Measurements from ENCODE around the gene FOXN3. TPM values are rescaled to one million over a fixed set of nuclear protein-coding genes. Genes with fewer than 3 reads are reported as not detected.

Gene FOXN3
- total RNA-seq, 1 experiment from 2014 or later, result 125 TPM

DNA sequence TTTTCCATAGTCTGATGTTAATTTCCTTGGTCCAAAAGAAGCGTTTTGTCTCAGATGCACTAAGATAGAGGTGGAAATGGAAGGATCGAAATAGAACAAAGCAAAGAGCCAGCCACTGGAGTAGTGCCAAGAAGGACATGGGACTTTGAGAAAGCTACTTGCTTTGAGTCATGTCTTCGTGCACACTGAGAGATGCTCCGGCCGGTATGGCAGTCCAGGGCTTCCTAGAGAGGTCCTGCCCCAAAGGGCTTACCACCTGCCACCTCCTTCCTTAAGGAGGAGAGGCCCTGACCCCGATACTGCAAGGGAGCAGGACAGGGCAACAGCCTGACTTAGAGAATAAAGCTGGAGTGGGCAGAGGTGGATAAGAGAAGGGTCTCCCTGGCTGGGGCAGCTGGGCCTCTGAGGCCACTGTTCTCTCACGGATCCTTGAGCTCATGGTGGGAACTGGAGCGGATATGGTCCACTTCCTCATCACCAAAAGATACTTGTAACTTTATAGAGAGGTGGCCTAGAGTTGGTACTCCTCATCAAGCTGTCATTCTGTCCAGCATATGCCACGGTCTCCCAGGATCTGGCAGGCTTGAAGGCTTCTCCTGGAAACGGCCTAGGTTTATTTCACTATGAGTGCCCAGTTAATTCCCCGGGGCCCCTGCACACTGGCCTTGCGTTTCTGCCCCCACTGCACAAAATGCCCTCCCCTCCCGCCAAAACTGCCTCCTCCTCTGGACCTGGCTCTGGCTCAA, 57.4 kb downstream of the FOXN3 start:
- Mint-ChIP-seq H3K4me3 (no peak overlapping the region), H3K4me1 (peaks cover 9 to 16% of the 10 kb centered on the region in 2 experiments), H3K36me3 (ENCODE audit: insufficient read depth in 1 of 3, low read depth in 3 of 3) (peaks cover 28 to 57% (median 31%) of the 10 kb centered on the region in 3 experiments), H3K9me3 (peaks cover 6 to 11% of the 10 kb centered on the region in 2 experiments; a peak in 4 of 5 replicates), H3K27me3 (ENCODE audit: low read depth) (no peaks in the 10 kb centered on the region), H3K27ac (peak overlapping the region in 2 of 3 experiments; percentile 79 to 87; a peak in 4 of 7 replicates)
- H3T11ph ChIP-seq (ENCODE audit: low read length), result no peak overlapping the region
- H2AFZ ChIP-seq (ENCODE audit: low read length), result no peak overlapping the region
- peaks cover 1% of the 10 kb centered on the region; the same call in 1 of the 2 replicates for H3K4me1 ChIP-seq (ENCODE audit: insufficient read depth, low read length)
- peak overlapping the region; percentile 15 for H3K27ac ChIP-seq (ENCODE audit: insufficient read length, low read depth, low read length)
- no peak overlapping the region for H2BK5ac ChIP-seq (ENCODE audit: insufficient read length, low read length)
- no peak overlapping the region for H4K8ac ChIP-seq (replicated peaks; ENCODE audit: insufficient read length, low read depth, low read length)
- no peaks in the 10 kb centered on the region for H3K27me3 ChIP-seq (ENCODE audit: insufficient read depth, low read length)
- no peaks in the 10 kb centered on the region for H4K20me1 ChIP-seq (ENCODE audit: control insufficient read depth, insufficient read depth, insufficient read length)
- no peak overlapping the region for H3K9ac ChIP-seq (ENCODE audit: extremely low read depth, insufficient read length, low read length)
- WGBS (ENCODE audit: extremely low coverage, insufficient read length, low lambda C conversion rate), result no CpG with 5 or more reads among the region's 13 CpGs
- H2BK20ac ChIP-seq (ENCODE audit: low read depth, low read length, poor library complexity, severe bottlenecking), result no peak overlapping the region
- no peak overlapping the region for H2BK120ac ChIP-seq (ENCODE audit: low read depth, low read length, poor library complexity, severe bottlenecking)
- TF ChIP-seq, protein P1, sequence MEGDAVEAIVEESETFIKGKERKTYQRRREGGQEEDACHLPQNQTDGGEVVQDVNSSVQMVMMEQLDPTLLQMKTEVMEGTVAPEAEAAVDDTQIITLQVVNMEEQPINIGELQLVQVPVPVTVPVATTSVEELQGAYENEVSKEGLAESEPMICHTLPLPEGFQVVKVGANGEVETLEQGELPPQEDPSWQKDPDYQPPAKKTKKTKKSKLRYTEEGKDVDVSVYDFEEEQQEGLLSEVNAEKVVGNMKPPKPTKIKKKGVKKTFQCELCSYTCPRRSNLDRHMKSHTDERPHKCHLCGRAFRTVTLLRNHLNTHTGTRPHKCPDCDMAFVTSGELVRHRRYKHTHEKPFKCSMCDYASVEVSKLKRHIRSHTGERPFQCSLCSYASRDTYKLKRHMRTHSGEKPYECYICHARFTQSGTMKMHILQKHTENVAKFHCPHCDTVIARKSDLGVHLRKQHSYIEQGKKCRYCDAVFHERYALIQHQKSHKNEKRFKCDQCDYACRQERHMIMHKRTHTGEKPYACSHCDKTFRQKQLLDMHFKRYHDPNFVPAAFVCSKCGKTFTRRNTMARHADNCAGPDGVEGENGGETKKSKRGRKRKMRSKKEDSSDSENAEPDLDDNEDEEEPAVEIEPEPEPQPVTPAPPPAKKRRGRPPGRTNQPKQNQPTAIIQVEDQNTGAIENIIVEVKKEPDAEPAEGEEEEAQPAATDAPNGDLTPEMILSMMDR (conservative IDR thresholded peaks at IDR 0.05), result no peak
- H4K5ac ChIP-seq (ENCODE audit: insufficient read length, low read depth, low read length), result no peak overlapping the region
- no peak for DNase-seq
- no peak overlapping the region for H3K18ac ChIP-seq (ENCODE audit: insufficient read length, low read depth, low read length)
- H3K79me1 ChIP-seq (ENCODE audit: insufficient read depth, low read depth, low read length, poor library complexity, severe bottlenecking), result peaks cover 2% of the 10 kb centered on the region
- H2BK12ac ChIP-seq (ENCODE audit: insufficient read length, low read depth, low read length), result no peak overlapping the region
- H3K23ac ChIP-seq (ENCODE audit: insufficient read length, low read depth, low read length), result no peak overlapping the region
- no peak overlapping the region for H2BK15ac ChIP-seq (ENCODE audit: low read depth, low read length)
- no peaks in the 10 kb centered on the region for H3K9me3 ChIP-seq (ENCODE audit: control insufficient read depth, low read depth, low read length)
- H3K4me2 ChIP-seq (ENCODE audit: insufficient read depth, insufficient read length, low read length), result no peak overlapping the region
- peaks cover 27% of the 10 kb centered on the region; the same call in 1 of the 2 replicates for H3K79me2 ChIP-seq (ENCODE audit: insufficient read depth, low read length)
- H3K4ac ChIP-seq (ENCODE audit: low read depth, low read length), result no peak overlapping the region
- no peak overlapping the region for H3K56ac ChIP-seq (ENCODE audit: insufficient read length, low read depth, low read length)
- no peaks in the 10 kb centered on the region for H3K23me2 ChIP-seq (ENCODE audit: insufficient read length, low read depth, low read length, poor library complexity, severe bottlenecking)
- H4K91ac ChIP-seq (ENCODE audit: insufficient read length, low read depth, low read length), result no peak overlapping the region
- H3K14ac ChIP-seq (ENCODE audit: insufficient read depth, low read length), result no peak overlapping the region
- no peak overlapping the region for H2AK5ac ChIP-seq (ENCODE audit: insufficient read length, low read length)
